GM19468 (cell line): ENCODE measurements around the gene DIPK1A.

Experiments used
- ATAC-seq: cut with Tn5 transposase; IDR thresholded peaks from one replicate; pipeline ENCODE4 v1.9.1; 2021; ENCODE audit warnings: mild to moderate bottlenecking, moderate library complexity, moderate number of reproducible peaks; ENCODE audit not compliant: unreplicated experiment; ENCODE audit errors: extremely low read depth

The DIPK1A gene

DNA sequence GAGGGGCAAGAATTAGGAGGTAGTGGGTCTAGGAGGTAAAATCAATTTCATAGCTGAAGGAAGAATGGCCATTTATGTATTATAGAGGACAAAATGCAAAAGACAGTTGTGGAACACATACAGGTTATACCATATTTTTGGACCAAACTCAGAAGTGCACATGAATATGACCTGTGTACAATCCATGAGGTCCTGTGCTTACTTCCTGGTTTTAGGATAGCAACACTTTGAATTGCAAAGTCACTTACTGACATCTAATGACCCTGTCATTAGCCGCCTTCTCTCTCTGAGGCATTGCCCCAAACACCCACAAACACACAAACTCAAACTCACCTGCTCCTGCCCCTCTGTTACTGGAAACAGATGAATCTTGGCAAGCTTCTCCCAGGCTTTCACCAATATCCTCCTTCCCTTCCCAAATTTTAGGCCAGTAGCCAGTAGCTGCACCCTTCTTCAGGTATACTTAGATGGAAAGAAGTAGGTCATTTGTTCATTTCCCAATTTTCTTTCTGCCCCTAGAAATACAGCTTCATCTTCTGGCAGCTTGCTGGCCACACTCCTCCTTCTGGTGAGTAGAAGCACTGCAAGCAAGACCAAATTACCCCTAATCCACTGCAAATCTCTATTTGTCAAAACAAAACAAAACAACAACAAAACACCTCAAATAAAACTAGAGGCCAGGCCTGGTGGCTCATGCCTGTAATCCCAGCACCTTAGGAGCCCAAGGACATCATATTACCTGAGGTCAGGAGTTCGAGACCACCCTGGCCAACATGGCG, 143.1 kb downstream of the DIPK1A start:
- no peak for ATAC-seq

DNA sequence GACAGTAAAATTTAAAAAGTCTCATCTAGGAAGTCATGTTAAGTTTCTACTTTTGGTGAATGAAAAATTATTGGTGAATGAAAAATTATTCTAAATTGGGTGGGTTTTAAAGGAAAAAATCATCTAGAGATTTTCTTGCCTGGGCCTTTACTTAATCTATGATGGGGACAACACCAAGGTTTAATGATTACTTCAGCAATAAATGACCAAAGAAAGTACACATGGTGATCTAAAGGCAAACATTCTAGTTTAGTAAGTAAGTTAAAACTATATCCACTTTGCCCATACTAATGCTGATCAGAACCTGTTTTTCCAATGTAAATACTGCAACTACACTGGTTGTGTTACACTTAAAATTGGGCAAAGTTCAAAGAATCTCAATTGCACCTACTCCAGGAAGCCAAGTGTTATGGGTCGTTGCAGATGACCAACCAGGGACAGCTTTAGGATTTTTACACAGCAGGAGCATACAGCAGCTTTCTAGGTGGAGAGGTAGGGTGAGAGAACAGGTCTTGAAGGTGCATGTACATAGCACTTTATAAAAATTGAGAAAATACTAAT, 144.0 kb downstream of the DIPK1A start:
- no peak for ATAC-seq

DNA sequence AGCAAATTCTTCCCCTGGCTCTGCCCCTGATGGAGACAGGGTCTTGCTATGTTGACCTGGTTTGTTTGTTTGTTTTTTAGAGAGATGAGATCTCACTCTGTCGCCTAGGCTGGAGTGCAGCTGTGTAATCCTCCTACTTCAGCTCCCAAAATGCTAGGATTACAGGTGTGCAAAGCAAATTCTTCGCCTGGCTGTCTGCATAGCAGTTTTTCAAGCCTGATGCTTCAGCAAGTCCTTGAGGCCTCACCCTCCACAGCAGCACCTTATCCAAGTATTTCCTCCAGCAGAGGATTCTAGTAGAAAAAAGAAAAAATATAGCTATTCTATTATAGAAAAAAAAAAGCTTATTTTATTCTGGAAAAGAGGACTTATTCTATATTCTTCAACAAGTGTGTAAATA, 144.5 kb downstream of the DIPK1A start:
- no peak for ATAC-seq

DNA sequence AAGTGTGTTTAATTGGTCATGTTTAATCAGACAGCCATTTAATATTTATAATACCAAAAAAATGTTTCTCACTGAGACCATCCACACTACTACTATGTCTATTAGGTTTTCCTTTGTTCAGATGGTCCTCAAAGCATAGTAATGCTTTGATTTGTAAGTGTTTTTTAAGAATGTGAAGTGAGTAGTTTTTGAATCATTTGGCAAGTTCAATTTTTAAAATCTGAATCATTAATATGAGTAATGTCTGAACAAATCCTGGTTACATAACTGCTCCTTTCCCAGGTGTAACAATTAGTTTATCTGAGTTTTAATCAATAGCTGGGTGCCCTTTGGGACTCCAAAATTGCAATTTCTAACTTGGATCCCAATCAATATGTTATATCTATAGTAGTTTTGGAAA, 152.9 kb downstream of the DIPK1A start:
- ATAC-seq: no peak

DNA sequence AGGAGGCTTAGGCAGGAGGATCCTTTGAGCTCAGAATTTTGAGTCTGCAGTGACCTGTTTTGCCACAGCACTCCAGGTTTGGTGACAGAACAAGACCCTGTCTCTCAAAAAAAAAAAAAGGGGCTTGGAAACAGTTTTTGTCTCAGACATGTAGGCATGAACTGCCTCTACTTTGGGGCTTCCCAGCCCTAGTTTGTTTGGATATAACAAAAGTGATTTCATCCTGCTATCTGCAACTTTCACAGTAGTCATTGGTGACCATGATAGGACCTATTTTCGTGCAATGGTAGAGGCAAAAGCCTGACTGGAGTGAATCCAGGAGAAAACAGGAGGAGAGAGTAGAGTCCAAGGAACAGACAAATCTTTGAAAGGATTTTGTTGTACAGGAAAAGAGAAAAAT, 156.0 kb downstream of the DIPK1A start:
- no peak for ATAC-seq

DNA sequence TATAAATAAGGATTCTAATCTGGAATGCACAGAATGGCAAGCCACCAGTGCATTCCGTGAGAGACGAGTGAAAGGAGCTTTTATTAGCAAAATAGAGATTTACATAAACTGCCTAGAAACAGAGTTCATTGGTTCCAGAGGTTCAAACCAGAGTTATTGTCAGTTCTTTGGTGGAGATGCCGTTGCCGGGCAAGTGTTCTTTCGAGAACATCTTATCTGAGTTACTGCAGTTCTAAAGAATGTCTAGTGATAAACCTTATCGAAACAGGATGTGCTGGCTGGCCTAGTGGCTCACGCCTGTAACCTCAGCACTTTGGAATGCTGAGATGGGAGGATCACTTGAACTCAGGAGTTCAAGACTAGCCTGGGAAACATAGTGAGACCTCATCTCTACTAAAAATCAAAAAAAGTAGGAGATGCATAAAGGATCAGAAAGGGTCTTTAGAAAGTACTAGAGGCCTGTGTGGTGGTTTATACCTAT, 156.5 kb downstream of the DIPK1A start:
- ATAC-seq: peak; percentile 25

DNA sequence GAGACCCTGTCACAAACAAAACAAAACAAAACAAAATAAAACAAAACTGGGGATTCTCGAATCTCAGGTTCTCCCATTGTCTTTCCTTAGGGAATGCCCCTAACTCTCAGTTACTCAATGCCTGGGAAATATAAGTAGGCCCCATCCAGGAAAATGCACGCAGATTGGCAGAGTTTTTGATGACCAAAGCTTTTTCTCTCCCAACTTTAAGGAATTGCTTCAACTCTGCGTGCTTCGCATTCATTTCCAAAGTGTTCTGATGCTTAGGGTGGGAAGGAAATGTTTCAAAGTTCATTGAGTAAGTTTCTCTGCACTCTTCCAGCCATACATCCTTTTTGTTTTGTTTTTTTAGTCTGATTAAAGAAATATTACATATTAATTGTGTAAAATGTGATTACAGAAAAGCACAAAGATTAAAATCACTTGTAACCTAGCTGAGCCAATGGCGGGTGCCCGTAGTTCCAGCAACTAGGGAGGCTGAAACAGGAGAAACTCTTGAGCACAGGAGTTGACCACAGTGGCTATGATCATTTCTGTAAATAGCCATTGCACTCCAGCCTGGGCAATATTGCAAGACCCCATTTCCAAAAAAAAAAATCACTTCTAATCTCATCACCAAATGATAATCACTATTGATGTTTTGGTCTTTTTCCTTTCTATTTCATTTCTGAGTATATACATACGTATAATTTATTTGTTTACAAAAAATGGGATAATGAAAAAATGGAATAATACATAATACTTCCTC, 157.9 kb downstream of the DIPK1A start:
- ATAC-seq: no peak

DNA sequence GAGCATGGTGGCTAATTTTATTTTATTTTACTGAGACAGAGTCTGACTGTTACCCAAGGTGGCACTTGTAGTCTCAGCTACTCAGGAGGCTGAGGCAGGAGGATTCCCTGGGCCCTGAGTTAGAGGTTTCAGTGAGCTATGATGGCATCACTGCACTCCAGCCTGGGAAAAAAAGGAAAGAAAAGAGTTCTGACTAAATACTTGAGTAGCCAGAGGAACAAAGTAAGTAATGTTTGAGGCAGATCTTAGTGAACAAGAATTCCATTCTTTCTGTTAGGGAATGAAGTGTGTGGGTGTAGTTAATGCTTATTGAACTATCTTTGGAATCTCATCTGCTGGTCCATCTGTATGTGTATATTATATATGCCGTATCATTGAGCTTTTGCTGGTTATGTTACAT, 163.3 kb downstream of the DIPK1A start:
- ATAC-seq: no peak

DNA sequence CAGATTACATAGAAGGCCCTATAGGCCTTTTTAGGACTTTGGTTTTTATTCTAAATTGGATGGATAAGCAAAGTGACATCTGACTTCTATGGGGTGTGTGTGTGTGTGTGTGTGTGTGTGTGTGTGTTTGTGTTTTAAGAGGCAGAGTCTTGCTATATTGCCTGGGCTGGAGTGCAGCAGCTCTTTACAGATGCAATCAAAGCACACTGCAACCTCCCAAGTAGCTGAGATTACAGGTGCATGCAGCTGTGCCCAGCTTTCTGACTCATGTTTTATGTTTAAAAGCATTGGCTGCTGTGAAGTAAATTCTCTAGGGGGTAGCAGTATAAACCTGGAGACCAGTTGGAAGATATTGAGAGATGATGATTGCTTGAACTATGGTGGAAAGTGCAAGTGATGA, 164.0 kb downstream of the DIPK1A start:
- no peak for ATAC-seq

DNA sequence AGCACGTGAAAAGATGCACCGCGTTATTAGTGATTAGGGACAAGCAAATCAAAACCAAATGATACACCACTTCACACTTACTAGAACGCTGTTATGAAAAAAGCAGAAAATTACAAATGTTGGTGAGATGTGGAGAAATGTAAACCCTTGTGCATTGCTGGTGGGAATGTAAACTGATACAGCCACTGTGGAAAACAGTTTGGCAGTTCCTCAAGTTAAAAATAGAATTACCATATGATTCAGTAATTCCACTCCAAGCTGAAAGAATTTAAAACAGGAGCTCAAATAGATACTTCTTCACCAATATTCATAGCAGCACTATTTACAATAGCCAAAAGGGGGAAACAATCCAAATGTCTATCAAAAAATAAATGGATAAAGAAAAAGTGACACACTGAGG, 166.1 kb downstream of the DIPK1A start:
- ATAC-seq: no peak

DNA sequence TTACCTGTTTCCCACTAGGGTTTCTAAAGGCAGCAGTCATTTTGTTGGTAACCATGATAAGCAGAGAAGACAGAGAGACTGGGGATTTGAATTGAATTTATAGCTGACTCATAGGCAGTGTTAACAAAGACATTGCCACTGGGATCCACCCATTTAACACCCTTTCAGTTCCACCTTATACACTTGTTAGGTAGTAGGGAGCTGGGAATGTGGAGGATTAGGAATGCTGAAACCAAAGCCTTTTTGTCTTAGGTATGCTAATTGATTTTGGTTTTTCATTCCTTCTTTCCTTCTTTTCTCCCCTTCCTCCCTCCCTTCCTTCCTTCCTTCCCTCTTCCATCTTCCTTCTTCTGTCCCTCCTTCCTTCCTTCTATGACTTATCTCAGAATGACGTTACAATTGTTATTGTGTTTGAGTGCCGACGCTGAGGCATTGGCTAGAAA, 168.9 kb downstream of the DIPK1A start:
- no peak for ATAC-seq
